Kidney (tissue), 14 donors: ENCODE data around the gene MTA2. TPM values are rescaled to one million over a fixed set of nuclear protein-coding genes. Genes with fewer than 3 reads are reported as not detected.

Experiments
- DNase-seq, 5 donors: peaks; one replicate each; pipeline ENCODE4 v3.0.0-alpha.2; 2013 to 2020
- FAIRE-seq: peaks from 2 replicates; lab custom pipeline; 2012; peaks lifted over from hg19 to GRCh38; lab: Jason Lieb, UNC
- H3K27ac ChIP-seq, 2 donors: one replicate each; pipeline ENCODE4 v1.7.0; 2013; ENCODE audit warnings: low read depth in 2 of 2, low read length in 2 of 2, inconsistent platforms in 1 of 2
- H3K27me3 ChIP-seq: one replicate; pipeline ENCODE4 v1.7.1; 2013; ENCODE audit warnings: low read length, inconsistent platforms; ENCODE audit not compliant: control insufficient read depth, insufficient read depth
- H3K36me3 ChIP-seq, 3 donors: one replicate each; pipeline versions ENCODE4 v1.7.0 to v1.7.1; 2013; ENCODE audit warnings: low read length in 3 of 3, control low read depth in 1 of 3, inconsistent platforms in 1 of 3; ENCODE audit not compliant: insufficient read depth in 3 of 3, control insufficient read depth in 2 of 3
- H3K4me1 ChIP-seq, 3 donors: one replicate each; pipeline versions ENCODE4 v1.7.0 to v1.7.1; 2013; ENCODE audit warnings: low read length in 3 of 3, inconsistent platforms in 1 of 3, low read depth in 1 of 3; ENCODE audit not compliant: control insufficient read depth in 2 of 3, insufficient read depth in 2 of 3
- H3K4me3 ChIP-seq, 3 donors: one replicate each; pipeline versions ENCODE4 v1.7.0 to v1.8.1; 2013; ENCODE audit warnings: low read length in 3 of 3, control low read depth in 1 of 3, inconsistent platforms in 1 of 3
- H3K9ac ChIP-seq, 3 donors: one replicate each; pipeline versions ENCODE4 v1.7.0 to v1.7.1; 2013; ENCODE audit warnings: low read length in 3 of 3, control low read depth in 1 of 3, inconsistent platforms in 1 of 3
- H3K9me3 ChIP-seq, 3 donors: one replicate each; pipeline versions ENCODE4 v1.7.0 to v1.7.1; 2013; ENCODE audit warnings: low read length in 3 of 3, control low read depth in 1 of 3, inconsistent platforms in 1 of 3; ENCODE audit not compliant: control insufficient read depth in 2 of 3, insufficient read depth in 1 of 3
- CTCF ChIP-seq: IDR thresholded peaks from 3 replicates; pipeline ENCODE4 v1.5.1; 2012; ENCODE audit warnings: mild to moderate bottlenecking, moderate library complexity, borderline replicate concordance; ENCODE audit not compliant: insufficient read depth; ENCODE audit errors: extremely low read depth
- intact Hi-C: fragments of 100-400 bp; cut with DNase I; formaldehyde crosslinking; loops from one replicate; pipeline ENCODE4 v1.11.1; 2022
- polyA plus RNA-seq: library from polyadenylated mRNA; stranded (reverse); fragments of 350-450 nt; fragmentation: Illumina TruSeq; extraction: RNeasy Lipid Tissue Mini Kit (QIAGEN cat#74804); gene quantifications from one replicate; pipeline ENCODE4 v1.2.3, GENCODE V29; 2014; ENCODE audit warnings: low read depth, low replicate concordance; ENCODE audit not compliant: insufficient read depth
- total RNA-seq: library from RNA; stranded (reverse); fragmentation: NEBNext Ultra II Directional; extraction: Animal tissue kit (Norgen Biotek cat#: 25700); gene quantifications from one replicate; pipeline ENCODE4 v1.2.1, GENCODE V29; 2021
- donor health status: control.
- donor health status: control.
- donor health status: control.
- donor health status: control.
- donor health status: control.
- donor health status: DM: yes; HTN: yes; CAD: no.
- donor health status: Normal renal cell carcinoma (clear cell type).

The MTA2 gene
- total and polyA plus RNA-seq, 2 donors from 2014 or later = 34.4 to 71.8 TPM

GRCh38 chr11:62574363-62575071 lies 27.1 kb downstream of the MTA2 start:
- Histone ChIP-seq H3K9me3 (no peaks in the 10 kb centered on the region), H3K27me3 (no peaks in the 10 kb centered on the region), H3K4me1 (peaks cover 0 to 27% (median 13%) of the 10 kb centered on the region in 3 donors), H3K36me3 (peaks cover 11 to 53% (median 16%) of the 10 kb centered on the region in 3 donors), H3K4me3 (peak overlapping the region; percentile 52 to 87 (median 82)), H3K27ac (peak overlapping the region; percentile 88 to 99), H3K9ac (peak overlapping the region; percentile 55 to 90 (median 76))
- FAIRE-seq (no peak), DNase-seq (peak in 4 of 5 donors; percentile 37 to 84 (median 76))
- TF ChIP-seq CTCF = no peak
- intact Hi-C loops = no loop called here

DNA sequence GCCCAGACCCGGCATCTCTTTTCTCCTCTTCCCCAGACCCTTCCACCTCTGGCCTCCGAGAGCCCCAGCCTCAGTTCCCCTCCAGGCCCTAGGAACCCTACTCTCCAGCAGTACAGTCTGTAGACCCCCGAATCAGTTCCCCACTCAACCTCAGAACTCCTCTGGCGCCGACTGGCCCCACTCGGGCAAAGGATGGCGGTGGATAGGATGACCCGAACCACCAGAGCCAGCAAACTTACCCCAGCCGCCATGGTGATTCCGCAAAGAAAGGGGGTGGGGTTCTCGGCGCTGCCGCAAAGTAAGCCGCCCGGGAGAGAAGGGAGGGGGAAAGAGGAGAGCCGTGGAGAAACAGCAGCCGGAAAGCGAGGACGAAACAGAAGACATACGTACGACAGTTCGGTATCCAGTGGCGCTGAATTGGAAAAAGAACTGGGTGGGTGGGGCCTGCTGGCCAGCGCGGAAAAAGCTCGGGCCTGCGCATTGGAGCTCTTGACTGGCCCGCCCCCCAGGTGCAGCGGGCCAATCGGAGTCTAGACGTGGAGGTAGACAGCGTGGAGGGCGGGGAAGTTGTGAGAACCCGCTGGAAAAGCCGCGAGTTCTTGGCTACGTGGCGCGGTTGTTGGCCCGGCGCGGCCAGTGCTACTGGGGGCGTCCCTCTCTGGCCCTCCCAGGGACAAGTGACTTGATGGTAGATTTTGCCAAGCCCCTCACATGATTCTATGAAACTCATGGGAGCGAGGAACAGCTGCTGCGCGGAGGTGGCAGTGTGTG lies 27.9 kb downstream of the MTA2 start, which contains the start of gene EEF1G:
EEF1G (minus strand) TSS at position 300 of the 771 bp plus-strand sequence; CDS start at position 251, 49 bp downstream.
- H3K27me3 ChIP-seq = no peaks in the 10 kb centered on the region
- no peak for TF ChIP-seq CTCF
- H3K36me3 ChIP-seq = peaks cover 11 to 50% (median 16%) of the 10 kb centered on the region in 3 donors
- peak within 1 kb of the TSS; percentile 85 to 99 (median 94) for H3K4me3 ChIP-seq
- H3K27ac ChIP-seq = peak within 1 kb of the TSS; percentile 88 to 99
- peaks cover 0 to 27% (median 13%) of the 10 kb centered on the region in 3 donors for H3K4me1 ChIP-seq
- H3K9me3 ChIP-seq = no peaks in the 10 kb centered on the region
- FAIRE-seq = peak; percentile 58
- peak; percentile 99 to 100 (median 100) for DNase-seq
- intact Hi-C loops = no loop called here
- H3K9ac ChIP-seq = peak within 1 kb of the TSS; percentile 84 to 99 (median 91)

DNA sequence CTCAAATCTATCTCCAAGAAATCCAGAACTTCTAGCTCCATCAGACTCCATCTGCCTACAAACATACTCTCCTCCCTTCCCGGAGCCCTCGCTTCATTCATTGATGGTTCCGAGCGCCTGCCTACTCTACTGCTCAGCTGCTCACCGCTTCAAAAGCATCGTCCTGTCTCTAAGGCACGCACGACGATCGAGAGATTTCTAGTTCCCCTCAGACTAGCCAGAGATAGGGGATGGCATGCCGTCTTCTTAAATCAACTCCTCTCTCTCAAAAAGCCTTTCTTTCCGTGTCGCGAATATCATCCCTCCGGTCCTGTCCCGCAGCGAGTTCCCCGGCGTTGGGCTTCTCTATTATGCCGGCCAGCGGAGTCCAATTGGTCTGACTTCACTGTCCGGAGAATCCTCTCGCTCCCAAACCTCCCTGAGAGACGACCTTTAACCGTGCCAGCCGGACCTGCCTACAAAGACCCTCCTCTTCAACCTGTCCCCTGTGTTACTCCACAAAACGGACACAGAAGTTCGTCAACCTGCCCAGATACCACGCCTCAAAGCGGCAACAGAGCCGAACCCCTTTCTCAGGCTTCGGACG lies 28.6 kb downstream of the MTA2 start:
- Histone ChIP-seq H3K36me3 (peaks cover 11 to 44% (median 16%) of the 10 kb centered on the region in 3 donors), H3K4me1 (peaks cover 0 to 27% (median 13%) of the 10 kb centered on the region in 3 donors), H3K27ac (peak overlapping the region; percentile 61 to 92), H3K4me3 (peak overlapping the region; percentile 85 to 99 (median 94)), H3K9me3 (no peaks in the 10 kb centered on the region), H3K27me3 (no peaks in the 10 kb centered on the region), H3K9ac (peak overlapping the region; percentile 84 to 99 (median 91))
- TF ChIP-seq CTCF = no peak
- DNase-seq = peak in 3 of 5 donors; percentile 38 to 79 (median 54)
- intact Hi-C loops = no loop called here
- FAIRE-seq = no peak
